Type B pancreatic cell (in vitro differentiated cells): Measurements from ENCODE around the gene FAM83D. TPM values are rescaled to one million over a fixed set of nuclear protein-coding genes. Genes with fewer than 3 reads are reported as not detected.

Experiments used
- DNase-seq: peaks from one replicate; pipeline ENCODE4 v3.0.0; 2021; ENCODE audit warnings: mixed read lengths; ENCODE audit not compliant: unreplicated experiment; ENCODE audit errors: extremely low spot score
- H3K27ac Mint-ChIP-seq: 2 replicates; pipeline ENCODE4 v1.8.0; 2021; ENCODE audit warnings: mild to moderate bottlenecking, mixed read lengths
- H3K27me3 Mint-ChIP-seq: 2 replicates; pipeline ENCODE4 v1.8.0; 2021; ENCODE audit warnings: mixed read lengths
- H3K36me3 Mint-ChIP-seq: 2 replicates; pipeline ENCODE4 v1.8.0; 2021; ENCODE audit warnings: mixed read lengths
- H3K4me1 Mint-ChIP-seq: one replicate; pipeline ENCODE4 v1.8.0; 2021; ENCODE audit warnings: mixed read lengths; ENCODE audit not compliant: unreplicated experiment
- H3K4me3 Mint-ChIP-seq: 2 replicates; pipeline ENCODE4 v1.8.0; 2021; ENCODE audit warnings: mild to moderate bottlenecking, mixed read lengths
- H3K9me3 Mint-ChIP-seq: 2 replicates; pipeline ENCODE4 v1.8.0; 2021; ENCODE audit warnings: mixed read lengths
- CTCF ChIP-seq: fragments of 200-600 bp; sonication (generic); conservative IDR thresholded peaks from 2 replicates; pipeline ENCODE4 v1.5.0; 2021; ENCODE audit warnings: antibody characterized with exemption, mild to moderate bottlenecking
- long read RNA-seq: library from polyadenylated mRNA; unstranded; transcript quantifications from one replicate; pipeline ENCODE4 v2.0.0, GENCODE V29; 2020
- total RNA-seq: library from RNA; stranded (reverse); gene quantifications from 2 replicates; pipeline ENCODE4 v1.2.1, GENCODE V29; 2021; ENCODE audit warnings: low replicate concordance

The FAM83D gene
- total RNA-seq, result 11.7 and 23.1 TPM in 2 replicates
- long read RNA-seq, partial matches to known transcripts, result 1 of 3 reads
- long read RNA-seq, other reads (novel, unspliced or antisense), result 0 of 3 reads

- H3K9me3 Mint-ChIP-seq, result no peaks in the 10 kb centered on the region
- no peaks in the 10 kb centered on the region for H3K36me3 Mint-ChIP-seq
- H3K27ac Mint-ChIP-seq, result peak within 1 kb of the TSS; percentile 74
- H3K4me1 Mint-ChIP-seq, result peaks cover 20% of the 10 kb centered on the region
- peak; percentile 95 for DNase-seq
- no peak for TF ChIP-seq CTCF
- peak within 1 kb of the TSS; percentile 91 for H3K4me3 Mint-ChIP-seq
- peaks cover 4% of the 10 kb centered on the region for H3K27me3 Mint-ChIP-seq
These were observed at the start of gene FAM83D for GRCh38 chr20:38926142-38926933. Gene FAM83D (plus strand): TSS chr20:38926417. CDS start chr20:38926443, 26 bp downstream.

GRCh38 chr20:38877483-38877882, 48.7 kb upstream of the FAM83D start:
- no peak overlapping the region for H3K4me3 Mint-ChIP-seq
- H3K27me3 Mint-ChIP-seq, result peaks cover 50% of the 10 kb centered on the region
- H3K4me1 Mint-ChIP-seq, result no peaks in the 10 kb centered on the region
- DNase-seq, result no peak
- H3K9me3 Mint-ChIP-seq, result no peaks in the 10 kb centered on the region
- no peak for TF ChIP-seq CTCF
- H3K36me3 Mint-ChIP-seq, result no peaks in the 10 kb centered on the region
- no peak overlapping the region for H3K27ac Mint-ChIP-seq

- no peak overlapping the region for H3K27ac Mint-ChIP-seq
- no peaks in the 10 kb centered on the region for H3K9me3 Mint-ChIP-seq
- H3K4me3 Mint-ChIP-seq, result no peak overlapping the region
- no peaks in the 10 kb centered on the region for H3K36me3 Mint-ChIP-seq
- peaks cover 46% of the 10 kb centered on the region for H3K27me3 Mint-ChIP-seq
- no peak for DNase-seq
- no peak for TF ChIP-seq CTCF
- no peaks in the 10 kb centered on the region for H3K4me1 Mint-ChIP-seq
These were observed 47.4 kb upstream of the FAM83D start for GRCh38 chr20:38878866-38879265.

- TF ChIP-seq CTCF, result no peak
- no peaks in the 10 kb centered on the region for H3K36me3 Mint-ChIP-seq
- H3K9me3 Mint-ChIP-seq, result no peaks in the 10 kb centered on the region
- no peak overlapping the region for H3K4me3 Mint-ChIP-seq
- no peaks in the 10 kb centered on the region for H3K4me1 Mint-ChIP-seq
- DNase-seq, result no peak
- H3K27me3 Mint-ChIP-seq, result peaks cover 46% of the 10 kb centered on the region
- H3K27ac Mint-ChIP-seq, result no peak overlapping the region
These were observed 45.1 kb upstream of the FAM83D start for GRCh38 chr20:38880952-38881735.

- TF ChIP-seq CTCF, result no peak
- no peaks in the 10 kb centered on the region for H3K36me3 Mint-ChIP-seq
- H3K27me3 Mint-ChIP-seq, result peaks cover 49% of the 10 kb centered on the region
- no peaks in the 10 kb centered on the region for H3K9me3 Mint-ChIP-seq
- no peak overlapping the region for H3K27ac Mint-ChIP-seq
- H3K4me3 Mint-ChIP-seq, result no peak overlapping the region
- no peaks in the 10 kb centered on the region for H3K4me1 Mint-ChIP-seq
- DNase-seq, result no peak
These were observed 44.3 kb upstream of the FAM83D start for GRCh38 chr20:38881806-38882440.
